ENCODE results near the gene RTEL1.

RTEL1 gene

DNA sequence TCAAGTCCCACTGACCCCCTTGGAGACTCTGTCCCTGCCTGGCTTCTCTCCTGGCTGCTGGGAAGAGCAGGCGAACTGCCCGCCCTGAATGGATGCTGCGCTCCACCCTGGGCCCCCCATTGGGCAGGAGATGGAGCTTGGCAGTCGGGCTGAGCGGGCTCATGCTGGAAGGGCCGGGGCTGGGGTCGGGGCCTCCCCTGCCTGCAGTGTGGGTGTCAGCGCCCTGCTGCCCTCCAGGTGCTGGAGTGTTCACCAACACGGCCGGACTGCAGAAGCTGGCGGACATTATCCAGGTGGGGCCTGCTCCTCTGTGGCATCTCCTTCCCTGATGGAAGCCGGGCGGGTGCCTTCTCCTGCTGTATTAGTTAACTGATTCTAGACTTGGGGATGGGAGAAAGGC lies 22.3 kb downstream of the RTEL1 start:
- no peak for DNase-seq (ENCODE audit: low read depth)
- TF ChIP-seq, protein P1, sequence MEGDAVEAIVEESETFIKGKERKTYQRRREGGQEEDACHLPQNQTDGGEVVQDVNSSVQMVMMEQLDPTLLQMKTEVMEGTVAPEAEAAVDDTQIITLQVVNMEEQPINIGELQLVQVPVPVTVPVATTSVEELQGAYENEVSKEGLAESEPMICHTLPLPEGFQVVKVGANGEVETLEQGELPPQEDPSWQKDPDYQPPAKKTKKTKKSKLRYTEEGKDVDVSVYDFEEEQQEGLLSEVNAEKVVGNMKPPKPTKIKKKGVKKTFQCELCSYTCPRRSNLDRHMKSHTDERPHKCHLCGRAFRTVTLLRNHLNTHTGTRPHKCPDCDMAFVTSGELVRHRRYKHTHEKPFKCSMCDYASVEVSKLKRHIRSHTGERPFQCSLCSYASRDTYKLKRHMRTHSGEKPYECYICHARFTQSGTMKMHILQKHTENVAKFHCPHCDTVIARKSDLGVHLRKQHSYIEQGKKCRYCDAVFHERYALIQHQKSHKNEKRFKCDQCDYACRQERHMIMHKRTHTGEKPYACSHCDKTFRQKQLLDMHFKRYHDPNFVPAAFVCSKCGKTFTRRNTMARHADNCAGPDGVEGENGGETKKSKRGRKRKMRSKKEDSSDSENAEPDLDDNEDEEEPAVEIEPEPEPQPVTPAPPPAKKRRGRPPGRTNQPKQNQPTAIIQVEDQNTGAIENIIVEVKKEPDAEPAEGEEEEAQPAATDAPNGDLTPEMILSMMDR (IDR thresholded peaks at IDR 0.05; ENCODE audit: low read length, missing control alignments) = no peak
- no peak overlapping the region for H3K4me3 ChIP-seq (replicated peaks; ENCODE audit: low read depth, low read length)

DNA sequence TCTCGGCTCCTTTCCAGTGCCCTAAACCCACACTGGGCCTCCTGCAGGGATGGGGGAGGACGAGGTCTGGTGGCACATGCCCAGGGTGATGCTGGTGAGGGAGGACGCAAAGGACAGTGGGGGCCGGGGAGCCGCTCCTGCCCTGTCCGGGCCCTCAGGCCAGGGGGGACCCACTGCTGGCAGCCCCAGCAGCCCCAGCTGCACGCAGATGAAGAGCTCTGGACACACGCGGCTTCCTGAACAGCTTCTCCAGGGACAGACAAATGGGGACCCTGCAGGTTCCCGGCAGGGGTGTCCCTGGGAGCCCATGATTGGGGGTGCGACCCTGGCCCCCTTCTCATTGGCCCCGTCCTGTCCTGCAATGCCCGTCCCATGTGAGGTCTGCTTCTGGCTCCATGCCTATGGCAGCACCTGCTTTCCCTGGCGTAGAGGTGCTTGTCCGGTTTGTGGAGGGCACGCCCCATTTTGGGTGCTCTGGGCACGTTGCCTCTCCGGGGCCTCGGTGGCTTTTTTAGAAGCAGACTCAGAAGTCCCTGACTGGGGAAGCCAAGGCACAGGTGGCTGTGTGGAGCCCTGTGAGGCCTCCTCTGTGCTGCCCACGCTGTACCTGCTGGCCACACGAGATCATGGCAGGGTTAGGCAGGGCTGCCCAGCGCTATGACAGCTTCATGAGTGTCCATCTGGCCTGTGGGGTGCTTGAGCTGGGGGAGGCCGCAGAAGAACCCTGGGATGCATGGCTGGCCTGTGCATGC lies 22.9 kb downstream of the RTEL1 start:
- TF ChIP-seq, protein P1 (IDR thresholded peaks at IDR 0.05; ENCODE audit: low read length, missing control alignments) = no peak
- no peak for DNase-seq (ENCODE audit: low read depth)
- H3K4me3 ChIP-seq (replicated peaks; ENCODE audit: low read depth, low read length) = no peak overlapping the region

DNA sequence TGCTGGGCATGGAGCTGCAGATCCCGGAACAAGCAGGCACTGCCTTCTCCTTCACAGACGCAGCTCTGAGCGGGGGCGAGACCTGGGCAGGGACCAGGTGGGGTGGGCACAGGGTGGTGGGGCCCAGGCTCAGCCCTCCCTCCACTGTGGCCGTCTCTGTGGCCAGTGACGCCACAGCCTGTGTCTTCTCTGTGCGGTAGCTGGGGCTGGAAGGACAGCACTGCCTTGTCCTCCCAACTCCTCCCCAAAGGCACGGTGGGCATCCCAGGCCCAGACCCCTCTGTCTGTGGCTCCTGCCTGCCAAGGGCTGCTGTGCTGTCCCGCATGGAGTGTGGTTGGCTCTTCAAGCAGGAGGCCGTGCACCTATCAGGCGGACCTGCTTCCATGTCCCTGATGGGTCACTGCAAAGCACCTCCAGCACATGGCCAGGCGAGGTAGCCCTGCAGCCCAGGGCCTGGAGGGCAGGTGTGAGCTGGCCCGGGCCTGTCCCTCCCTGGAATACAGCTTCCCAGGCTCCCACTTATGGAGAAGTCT lies 23.6 kb downstream of the RTEL1 start:
- no peak overlapping the region for H3K4me3 ChIP-seq (replicated peaks; ENCODE audit: low read depth, low read length)
- DNase-seq (ENCODE audit: low read depth) = no peak
- TF ChIP-seq, protein P1 (IDR thresholded peaks at IDR 0.05; ENCODE audit: low read length, missing control alignments) = no peak

DNA sequence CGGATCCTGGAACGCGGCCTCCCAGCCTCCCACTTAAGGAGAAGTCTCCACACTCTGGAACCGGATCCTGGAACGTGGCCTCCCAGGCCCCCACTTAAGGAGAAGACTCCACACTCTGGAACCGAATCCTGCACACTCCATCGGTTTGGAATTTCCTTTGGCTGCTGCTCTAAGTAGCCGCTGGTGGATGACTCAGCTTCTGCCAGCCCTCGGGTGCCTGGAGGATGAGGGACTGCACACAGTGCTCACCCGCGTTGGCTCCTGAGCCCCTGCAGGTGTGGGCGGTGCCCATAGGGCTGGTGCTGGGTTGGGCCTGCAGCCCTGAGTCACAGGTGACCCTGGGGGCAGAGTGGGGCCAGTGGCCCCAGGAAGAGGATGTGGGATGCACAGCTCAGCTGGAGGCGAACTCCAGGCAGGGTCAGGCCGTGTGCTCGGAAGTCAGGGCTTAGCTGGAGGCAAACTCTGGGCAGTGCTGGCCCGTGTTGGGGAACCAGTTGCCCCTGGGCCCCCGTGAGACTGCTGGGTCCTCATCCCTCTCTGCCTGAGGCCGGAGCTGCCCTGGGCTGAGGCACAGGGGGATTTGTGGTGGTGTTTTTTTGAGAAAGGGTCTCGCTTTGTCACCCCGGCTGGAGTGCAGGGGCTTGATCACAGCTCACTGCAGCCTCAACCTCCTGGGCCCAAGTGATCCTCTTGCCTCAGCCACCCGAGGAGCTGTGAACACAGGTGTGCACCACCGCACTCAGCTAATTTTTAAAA lies 24.4 kb downstream of the RTEL1 start:
- H3K4me3 ChIP-seq (replicated peaks; ENCODE audit: low read depth, low read length) = no peak overlapping the region
- peak; percentile 98 for DNase-seq (ENCODE audit: low read depth)
- TF ChIP-seq, protein P1 (IDR thresholded peaks at IDR 0.05; ENCODE audit: low read length, missing control alignments) = no peak

DNA sequence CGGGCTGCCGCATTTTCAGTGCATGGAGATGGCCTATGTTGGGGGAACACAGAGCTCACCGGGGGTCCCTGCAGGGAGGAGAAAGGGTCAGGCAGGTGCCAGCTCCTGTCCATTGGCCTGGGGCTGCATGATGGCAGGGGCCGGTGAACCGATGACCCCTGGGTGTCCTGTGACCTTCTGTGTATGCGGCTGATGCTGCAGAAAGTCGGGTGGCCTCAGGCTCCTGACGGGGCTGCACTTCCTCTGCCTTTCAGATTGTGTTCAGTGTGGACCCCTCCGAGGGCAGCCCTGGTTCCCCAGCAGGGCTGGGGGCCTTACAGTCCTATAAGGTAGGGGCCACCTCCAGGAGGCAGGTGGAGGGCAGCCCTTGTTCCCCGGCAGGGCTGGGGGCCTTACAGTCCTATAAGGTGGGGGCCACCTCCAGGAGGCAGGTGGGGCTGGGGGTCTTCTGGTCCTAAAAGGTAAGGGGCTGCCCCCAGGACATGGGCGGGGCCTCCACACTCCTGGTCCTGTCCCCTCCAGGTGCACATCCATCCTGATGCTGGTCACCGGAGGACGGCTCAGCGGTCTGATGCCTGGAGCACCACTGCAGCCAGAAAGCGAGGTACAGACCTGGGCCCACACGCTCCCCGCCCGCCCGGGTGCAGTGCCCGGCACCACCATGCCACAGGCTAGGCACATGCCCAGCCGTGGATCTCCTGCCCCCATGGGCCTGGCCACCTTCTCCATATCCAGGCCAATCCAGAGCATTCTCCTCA lies 27.3 kb downstream of the RTEL1 start:
- H3K4me3 ChIP-seq (replicated peaks; ENCODE audit: low read depth, low read length) = no peak overlapping the region
- TF ChIP-seq, protein P1 (IDR thresholded peaks at IDR 0.05; ENCODE audit: low read length, missing control alignments) = no peak
- DNase-seq (ENCODE audit: low read depth) = no peak

DNA sequence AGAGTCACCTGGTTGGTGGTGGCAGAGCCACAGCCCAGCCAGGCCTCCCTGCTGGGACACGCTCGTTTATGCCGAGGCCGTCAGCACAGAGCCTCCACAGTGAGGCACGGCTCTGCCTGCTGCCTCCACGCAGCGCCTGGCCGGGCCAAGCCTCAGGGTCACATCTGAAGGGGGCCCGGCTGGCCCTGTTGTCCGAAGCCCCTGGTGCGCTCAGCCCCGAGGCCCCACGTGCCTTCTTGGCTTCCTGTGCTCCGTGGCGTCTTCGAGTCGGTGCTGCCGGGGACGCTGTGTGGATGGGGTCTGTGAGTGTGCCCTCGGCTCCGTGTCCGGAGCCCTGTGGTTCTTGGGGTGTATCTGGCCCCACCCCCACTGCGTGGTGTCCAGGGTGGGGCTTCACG lies 28.0 kb downstream of the RTEL1 start:
- H3K4me3 ChIP-seq (replicated peaks; ENCODE audit: low read depth, low read length) = no peak overlapping the region
- no peak for DNase-seq (ENCODE audit: low read depth)
- TF ChIP-seq, protein P1 (IDR thresholded peaks at IDR 0.05; ENCODE audit: low read length, missing control alignments) = no peak
